GM13976 (cell line): ENCODE measurements around the gene BLVRA.

Experiments
- DNase-seq: peaks from one replicate; pipeline ENCODE4 v3.0.0; 2012; ENCODE audit warnings: low spot score
- in situ Hi-C: fragments of 300-500 bp; cut with MboI; formaldehyde crosslinking; loops from one replicate; pipeline ENCODE4 v1.12.0; 2022; ENCODE audit warnings: low sequenced_read_pairs, mixed read lengths, inconsistent platforms; ENCODE audit not compliant: unreplicated experiment
- TF ChIP-seq, protein P1 (sequence below): IDR thresholded peaks from 2 replicates; pipeline ENCODE4 v1.5.1; 2012; ENCODE audit warnings: borderline replicate concordance, mild to moderate bottlenecking; ENCODE audit not compliant: insufficient read depth; ENCODE audit errors: extremely low read depth, missing control alignments, control extremely low read depth

Gene BLVRA

DNA sequence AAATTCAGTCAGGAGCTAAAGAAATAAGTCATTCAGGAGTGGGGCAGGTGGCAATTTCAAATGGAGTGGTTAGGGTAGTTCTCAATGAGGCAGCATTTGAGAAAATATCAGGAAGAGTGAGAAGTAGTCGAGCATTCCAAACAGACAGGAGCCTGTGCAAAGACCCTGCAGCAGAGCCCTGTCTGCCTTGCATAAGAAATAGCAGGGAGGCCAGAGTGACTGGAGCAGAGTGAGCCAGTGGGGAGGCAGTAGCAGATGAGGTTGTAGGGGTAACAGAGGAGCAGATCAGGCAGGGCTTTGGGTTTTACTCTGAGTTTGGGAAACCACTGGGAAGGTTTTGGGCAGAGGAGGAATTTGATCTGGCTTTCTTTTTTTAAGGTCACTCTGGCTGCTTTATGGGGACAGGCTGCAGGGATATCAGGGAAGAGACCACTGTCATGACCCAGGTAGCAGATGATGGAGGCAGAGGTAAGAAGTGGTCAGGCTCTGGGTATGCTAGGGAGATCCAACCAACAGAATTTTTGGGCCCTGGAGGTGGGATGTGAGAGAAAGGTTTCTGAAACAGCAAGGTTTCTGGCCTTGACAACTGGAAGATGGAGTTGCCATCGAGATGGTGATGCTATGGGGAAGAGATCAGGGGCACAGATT is 1.3 kb upstream of the BLVRA start:
- TF ChIP-seq, protein P1, sequence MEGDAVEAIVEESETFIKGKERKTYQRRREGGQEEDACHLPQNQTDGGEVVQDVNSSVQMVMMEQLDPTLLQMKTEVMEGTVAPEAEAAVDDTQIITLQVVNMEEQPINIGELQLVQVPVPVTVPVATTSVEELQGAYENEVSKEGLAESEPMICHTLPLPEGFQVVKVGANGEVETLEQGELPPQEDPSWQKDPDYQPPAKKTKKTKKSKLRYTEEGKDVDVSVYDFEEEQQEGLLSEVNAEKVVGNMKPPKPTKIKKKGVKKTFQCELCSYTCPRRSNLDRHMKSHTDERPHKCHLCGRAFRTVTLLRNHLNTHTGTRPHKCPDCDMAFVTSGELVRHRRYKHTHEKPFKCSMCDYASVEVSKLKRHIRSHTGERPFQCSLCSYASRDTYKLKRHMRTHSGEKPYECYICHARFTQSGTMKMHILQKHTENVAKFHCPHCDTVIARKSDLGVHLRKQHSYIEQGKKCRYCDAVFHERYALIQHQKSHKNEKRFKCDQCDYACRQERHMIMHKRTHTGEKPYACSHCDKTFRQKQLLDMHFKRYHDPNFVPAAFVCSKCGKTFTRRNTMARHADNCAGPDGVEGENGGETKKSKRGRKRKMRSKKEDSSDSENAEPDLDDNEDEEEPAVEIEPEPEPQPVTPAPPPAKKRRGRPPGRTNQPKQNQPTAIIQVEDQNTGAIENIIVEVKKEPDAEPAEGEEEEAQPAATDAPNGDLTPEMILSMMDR, result no peak
- in situ Hi-C loops, result no loop called here
- no peak for DNase-seq

DNA sequence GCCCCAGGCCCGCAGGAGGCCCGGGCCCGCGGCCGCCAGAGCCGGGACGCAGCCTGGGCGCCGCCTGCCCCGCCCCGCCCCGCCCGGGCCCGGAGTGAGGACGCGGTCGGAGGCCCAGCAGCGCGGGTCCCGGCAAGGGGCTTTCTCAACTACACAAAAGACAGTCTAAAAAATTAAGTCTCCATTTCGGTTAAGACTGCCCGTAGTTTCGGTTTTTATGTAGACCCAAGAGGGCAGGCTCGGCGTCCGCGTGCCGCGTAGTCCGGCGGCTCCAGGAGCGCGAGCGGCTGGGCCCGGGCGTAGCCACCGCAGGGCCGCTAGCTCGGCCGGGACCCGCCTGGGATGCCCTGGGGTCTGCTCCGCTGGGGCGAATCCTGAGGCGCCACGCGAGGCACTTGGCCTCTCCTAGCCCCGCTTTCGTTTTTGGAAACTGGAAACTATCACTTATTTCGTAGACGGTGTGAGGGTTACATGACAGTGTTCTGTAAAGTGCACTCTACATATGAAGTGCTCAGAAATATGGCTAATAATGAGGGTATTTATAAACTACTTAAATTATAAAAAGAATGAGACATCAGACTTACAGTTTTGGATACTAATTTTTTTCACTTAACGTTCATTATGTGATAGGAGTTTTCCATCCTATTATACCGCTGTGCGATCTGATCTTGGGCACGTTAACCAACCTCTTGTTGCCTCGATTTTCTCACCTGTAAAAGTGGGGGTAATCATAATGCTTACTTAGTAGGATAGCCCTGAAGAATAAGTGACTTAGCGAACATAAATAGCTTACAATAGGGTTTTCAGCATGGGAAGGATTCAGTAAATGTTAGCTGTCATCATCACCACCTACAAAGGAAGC is 573 bp downstream of the BLVRA start:
- TF ChIP-seq, protein P1, result no peak
- DNase-seq, result peak; percentile 71
- in situ Hi-C loops, result no loop called here

DNA sequence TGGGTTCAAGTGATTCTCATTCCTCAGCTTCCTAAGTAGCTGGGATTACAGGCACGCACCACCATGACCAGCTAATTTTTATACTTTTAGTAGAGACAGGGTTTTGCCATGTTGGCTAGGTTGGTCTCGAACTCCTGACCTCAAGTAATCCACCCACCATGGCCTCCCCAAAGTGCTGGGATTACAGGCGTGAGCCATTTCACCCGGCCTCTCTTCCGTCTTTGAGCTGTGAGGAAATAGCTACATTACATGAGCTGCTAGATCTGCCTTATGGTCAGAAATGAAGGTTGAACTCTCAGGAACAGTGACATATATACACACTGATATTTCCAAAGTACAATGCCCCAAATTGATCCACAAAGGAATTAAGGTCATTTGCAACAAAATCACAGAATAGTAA is 2.4 kb downstream of the BLVRA start:
- TF ChIP-seq, protein P1, result no peak
- in situ Hi-C loops, result no loop called here
- DNase-seq, result no peak

DNA sequence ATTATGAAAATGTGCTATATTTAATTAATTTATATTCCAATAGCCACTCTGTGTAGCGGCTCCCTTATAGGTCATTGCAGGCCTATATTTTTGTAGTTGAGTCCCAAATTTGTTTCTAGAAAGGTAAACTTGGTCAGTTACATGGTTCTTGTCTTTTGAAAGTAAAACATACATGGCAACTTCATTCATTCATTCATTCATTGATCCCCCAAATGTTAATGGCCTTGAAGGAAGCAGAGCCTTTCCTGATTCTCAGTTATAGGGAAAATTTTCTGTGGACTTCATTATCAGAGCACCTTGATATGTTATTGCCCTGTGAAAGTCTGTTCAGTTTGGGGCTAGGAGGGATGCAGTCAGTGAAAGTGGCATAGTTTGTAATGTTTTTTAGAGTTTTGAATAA is 2.9 kb downstream of the BLVRA start:
- in situ Hi-C loops, result no loop called here
- DNase-seq, result no peak
- TF ChIP-seq, protein P1, result no peak

DNA sequence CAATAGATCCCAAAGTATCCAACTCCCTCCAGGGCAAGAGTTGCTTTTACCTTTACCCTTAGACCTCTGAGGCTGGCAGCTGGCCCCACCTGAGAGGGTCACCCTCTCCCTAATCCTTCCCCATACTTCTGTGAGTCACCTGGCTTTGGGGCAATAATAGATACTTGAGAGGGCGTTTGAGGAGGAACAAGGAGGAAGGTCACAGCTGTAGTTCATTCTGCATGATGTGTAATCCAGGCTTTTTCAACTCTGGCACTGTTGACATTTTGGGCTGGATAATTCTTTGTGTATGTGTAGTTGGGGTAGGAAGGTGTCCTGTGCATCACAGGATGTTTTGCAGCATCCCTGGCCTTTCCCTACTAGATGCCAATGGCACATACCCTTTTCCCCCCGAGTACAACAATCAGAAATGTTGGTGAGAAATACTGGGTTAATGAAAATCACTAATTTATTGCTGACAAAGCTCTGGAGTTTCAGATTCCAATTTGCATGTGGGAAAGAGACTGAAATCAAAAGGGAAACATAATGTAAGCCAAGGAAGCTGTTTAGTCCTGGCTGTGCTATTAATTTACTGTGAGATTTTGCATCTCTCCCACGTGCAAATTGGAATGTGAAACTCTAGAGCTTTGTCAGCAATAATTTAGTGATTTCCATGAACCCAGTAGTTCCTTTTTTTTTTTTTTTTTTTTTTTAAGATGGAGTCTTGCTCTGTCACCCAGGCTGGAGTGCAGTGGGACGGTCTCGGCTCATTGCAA is 3.6 kb downstream of the BLVRA start:
- in situ Hi-C loops, result no loop called here
- DNase-seq, result no peak
- TF ChIP-seq, protein P1, result no peak

DNA sequence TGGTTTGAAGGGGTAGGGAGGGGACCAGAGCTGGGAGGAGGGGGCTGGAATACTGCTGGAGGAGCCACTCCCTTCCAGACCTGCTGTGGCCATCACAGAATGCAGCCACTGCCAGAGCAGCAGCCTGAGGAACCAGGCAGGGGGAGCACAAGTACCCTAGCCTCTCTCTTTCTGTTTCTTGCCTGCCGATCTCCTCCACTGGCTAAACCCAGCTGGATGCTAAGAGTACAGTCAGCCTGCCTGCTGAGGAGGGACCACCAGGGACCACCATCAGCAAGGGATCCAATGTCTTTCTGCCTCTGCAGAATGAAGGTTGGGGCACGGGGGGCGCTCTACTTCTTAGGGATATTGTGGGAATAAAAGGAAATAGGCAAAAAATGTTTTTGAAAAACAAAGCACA is 4.7 kb downstream of the BLVRA start:
- DNase-seq, result no peak
- TF ChIP-seq, protein P1, result peak; percentile 15
- in situ Hi-C loops, result no loop called here
